Measurements from ENCODE around the gene LPP. TPM values are rescaled to one million over a fixed set of nuclear protein-coding genes. Genes with fewer than 3 reads are reported as not detected.

Gene LPP
- total RNA-seq, 1 experiment from 2014 or later = 20.4 TPM

GRCh38 chr3:188754267-188754666, 600.3 kb downstream of the LPP start:
- no peak for ATAC-seq

DNA sequence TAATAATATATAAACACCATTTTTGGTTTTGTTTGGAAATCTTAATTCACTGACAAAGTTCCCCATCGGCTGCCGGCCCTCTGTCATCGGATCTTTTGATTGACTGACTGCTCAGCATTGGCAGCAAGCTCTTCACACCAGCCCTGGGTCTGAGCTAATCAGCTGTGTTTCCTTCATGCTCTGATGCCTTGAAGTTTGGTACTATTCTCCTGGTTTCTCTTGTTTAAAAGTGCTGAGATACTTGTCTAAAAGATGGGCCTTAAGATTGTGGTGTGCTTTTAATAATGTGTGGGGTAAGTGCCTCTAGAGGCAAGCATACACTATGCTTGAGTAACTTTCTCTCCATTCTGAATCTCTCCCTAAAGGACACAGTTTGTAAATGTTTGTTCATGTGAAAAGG, 602.3 kb downstream of the LPP start:
- H4K20me1 ChIP-seq (ENCODE audit: low read length) = no peaks in the 10 kb centered on the region
- no peak overlapping the region for H3K9ac ChIP-seq (ENCODE audit: low read length)
- ChIA-PET POLR2A (ENCODE audit: unreplicated experiment) (no interaction called here), CTCF (no interaction called here)
- H3K27me3 ChIP-seq (ENCODE audit: low read length) = no peaks in the 10 kb centered on the region
- no TSS peak for BruUV-seq (replicated peaks)
- H3K36me3 ChIP-seq (ENCODE audit: low read depth, low read length) = no peaks in the 10 kb centered on the region
- no peak overlapping the region for H3K4me2 ChIP-seq (ENCODE audit: low read length)
- H3K4me3 ChIP-seq (ENCODE audit: low read length) = no peak overlapping the region
- no peak overlapping the region for H2AFZ ChIP-seq (ENCODE audit: low read length)
- ATAC-seq (no peak), DNase-seq (no peak)
- H3F3A ChIP-seq (ENCODE audit: low read length, unreplicated experiment) = no peaks in the 10 kb centered on the region
- no peaks in the 10 kb centered on the region for H3K4me1 ChIP-seq (ENCODE audit: insufficient read depth, low read length)
- H3K9me3 ChIP-seq (ENCODE audit: low read length) = no peaks in the 10 kb centered on the region
- no peaks in the 10 kb centered on the region for H3K79me2 ChIP-seq (ENCODE audit: low read length)
- TF ChIP-seq, protein P1, sequence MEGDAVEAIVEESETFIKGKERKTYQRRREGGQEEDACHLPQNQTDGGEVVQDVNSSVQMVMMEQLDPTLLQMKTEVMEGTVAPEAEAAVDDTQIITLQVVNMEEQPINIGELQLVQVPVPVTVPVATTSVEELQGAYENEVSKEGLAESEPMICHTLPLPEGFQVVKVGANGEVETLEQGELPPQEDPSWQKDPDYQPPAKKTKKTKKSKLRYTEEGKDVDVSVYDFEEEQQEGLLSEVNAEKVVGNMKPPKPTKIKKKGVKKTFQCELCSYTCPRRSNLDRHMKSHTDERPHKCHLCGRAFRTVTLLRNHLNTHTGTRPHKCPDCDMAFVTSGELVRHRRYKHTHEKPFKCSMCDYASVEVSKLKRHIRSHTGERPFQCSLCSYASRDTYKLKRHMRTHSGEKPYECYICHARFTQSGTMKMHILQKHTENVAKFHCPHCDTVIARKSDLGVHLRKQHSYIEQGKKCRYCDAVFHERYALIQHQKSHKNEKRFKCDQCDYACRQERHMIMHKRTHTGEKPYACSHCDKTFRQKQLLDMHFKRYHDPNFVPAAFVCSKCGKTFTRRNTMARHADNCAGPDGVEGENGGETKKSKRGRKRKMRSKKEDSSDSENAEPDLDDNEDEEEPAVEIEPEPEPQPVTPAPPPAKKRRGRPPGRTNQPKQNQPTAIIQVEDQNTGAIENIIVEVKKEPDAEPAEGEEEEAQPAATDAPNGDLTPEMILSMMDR (conservative IDR thresholded peaks at IDR 0.05; ENCODE audit: low read depth, low read length) = no peak
- TF ChIP-seq EZH2 (IDR thresholded peaks at IDR 0.05; ENCODE audit: low read length, unreplicated experiment) = no peak
- TF ChIP-seq EZH2phosphoT487 (IDR thresholded peaks at IDR 0.05; ENCODE audit: borderline replicate concordance, low read length) = no peak
- no peak overlapping the region for H3K27ac ChIP-seq (ENCODE audit: low read length)
- no peaks in the 10 kb centered on the region for H3K9me2 ChIP-seq (replicated peaks; ENCODE audit: low read length)
- intact Hi-C loops (cut with micrococcal nuclease) = no loop called here

More at GRCh38 chr3:188754267-188754666, 600.3 kb downstream of the LPP start:
- H3K4me1 ChIP-seq (ENCODE audit: insufficient read depth, low read length) = no peaks in the 10 kb centered on the region
- H4K20me1 ChIP-seq (ENCODE audit: low read length) = no peaks in the 10 kb centered on the region
- no peak overlapping the region for H3K9ac ChIP-seq (ENCODE audit: low read length)
- H3K27me3 ChIP-seq (ENCODE audit: low read length) = no peaks in the 10 kb centered on the region
- H3F3A ChIP-seq (ENCODE audit: low read length, unreplicated experiment) = no peaks in the 10 kb centered on the region
- H3K4me3 ChIP-seq (ENCODE audit: low read length) = no peak overlapping the region
- H3K4me2 ChIP-seq (ENCODE audit: low read length) = no peak overlapping the region
- TF ChIP-seq EZH2phosphoT487 (IDR thresholded peaks at IDR 0.05; ENCODE audit: borderline replicate concordance, low read length) (no peak), EZH2 (IDR thresholded peaks at IDR 0.05; ENCODE audit: low read length, unreplicated experiment) (no peak)
- TF ChIP-seq, protein P1 (conservative IDR thresholded peaks at IDR 0.05; ENCODE audit: low read depth, low read length) = no peak
- no peaks in the 10 kb centered on the region for H3K36me3 ChIP-seq (ENCODE audit: low read depth, low read length)
- no peaks in the 10 kb centered on the region for H3K79me2 ChIP-seq (ENCODE audit: low read length)
- no peaks in the 10 kb centered on the region for H3K9me2 ChIP-seq (replicated peaks; ENCODE audit: low read length)
- ChIA-PET POLR2A (ENCODE audit: unreplicated experiment) (no interaction called here), CTCF (no interaction called here)
- intact Hi-C loops (cut with micrococcal nuclease) = no loop called here
- no peak overlapping the region for H3K27ac ChIP-seq (ENCODE audit: low read length)
- DNase-seq = no peak
- H3K9me3 ChIP-seq (ENCODE audit: low read length) = no peaks in the 10 kb centered on the region
- no TSS peak for BruUV-seq (replicated peaks)
- no peak overlapping the region for H2AFZ ChIP-seq (ENCODE audit: low read length)

- POLR2A ChIA-PET (ENCODE audit: unreplicated experiment) = no interaction called here
- H3K27me3 ChIP-seq (ENCODE audit: low read length) = no peaks in the 10 kb centered on the region
- DNase-seq = no peak
Measured at GRCh38 chr3:188759336-188760005, 605.5 kb downstream of the LPP start.

More at GRCh38 chr3:188759336-188760005, 605.5 kb downstream of the LPP start:
- no peak; the same call in 1 of the 2 replicates for ATAC-seq
- no peak overlapping the region for H3K9ac ChIP-seq (ENCODE audit: low read length)
- H3F3A ChIP-seq (ENCODE audit: low read length, unreplicated experiment) = no peaks in the 10 kb centered on the region
- H3K9me2 ChIP-seq (replicated peaks; ENCODE audit: low read length) = no peaks in the 10 kb centered on the region
- no peaks in the 10 kb centered on the region for H3K4me1 ChIP-seq (ENCODE audit: insufficient read depth, low read length)
- intact Hi-C loops (cut with micrococcal nuclease) = no loop called here
- no peaks in the 10 kb centered on the region for H3K36me3 ChIP-seq (ENCODE audit: low read depth, low read length)
- no peaks in the 10 kb centered on the region for H4K20me1 ChIP-seq (ENCODE audit: low read length)
- no peak overlapping the region for H3K4me2 ChIP-seq (ENCODE audit: low read length)
- TF ChIP-seq EZH2 (IDR thresholded peaks at IDR 0.05; ENCODE audit: low read length, unreplicated experiment) (no peak), EZH2phosphoT487 (IDR thresholded peaks at IDR 0.05; ENCODE audit: borderline replicate concordance, low read length) (no peak)
- TF ChIP-seq, protein P1 (conservative IDR thresholded peaks at IDR 0.05; ENCODE audit: low read depth, low read length) = no peak
- H3K4me3 ChIP-seq (ENCODE audit: low read length) = no peak overlapping the region
- no TSS peak for BruUV-seq (replicated peaks)
- H3K27ac ChIP-seq (ENCODE audit: low read length) = no peak overlapping the region
- no peak overlapping the region for H2AFZ ChIP-seq (ENCODE audit: low read length)
- CTCF ChIA-PET = no interaction called here
- H3K79me2 ChIP-seq (ENCODE audit: low read length) = no peaks in the 10 kb centered on the region
- no peaks in the 10 kb centered on the region for H3K9me3 ChIP-seq (ENCODE audit: low read length)

All from PC-3 (cell line).